SK-MEL-5 (cell line): ENCODE results near the gene BCL2L11. TPM values are rescaled to one million over a fixed set of nuclear protein-coding genes. Genes with fewer than 3 reads are reported as not detected.
A peak's percentile ranks its signal among the peaks of the same experiment; 100 is the strongest.

Source experiments
- DNase-seq: peaks from one replicate; pipeline ENCODE4 v3.0.0-alpha.2; 2016; ENCODE audit warnings: low read depth, low spot score
- in situ Hi-C: cut with HindIII; loops from 2 replicates; pipeline ENCODE4 v1.10.0; 2016; ENCODE audit warnings: low sequenced_read_pairs, high pct_unique_total_duplicates, low pct_unique_long_range_greater_than_20kb
- total RNA-seq: library from RNA; depleted of rRNA; stranded (reverse); fragments of >200 nt; shearing (Covaris generic); gene quantifications from 2 replicates; pipeline ENCODE4 v1.2.3, GENCODE V29; 2014

The BCL2L11 gene
- total RNA-seq, 1 experiment from 2014 or later: 5.4 TPM

DNA sequence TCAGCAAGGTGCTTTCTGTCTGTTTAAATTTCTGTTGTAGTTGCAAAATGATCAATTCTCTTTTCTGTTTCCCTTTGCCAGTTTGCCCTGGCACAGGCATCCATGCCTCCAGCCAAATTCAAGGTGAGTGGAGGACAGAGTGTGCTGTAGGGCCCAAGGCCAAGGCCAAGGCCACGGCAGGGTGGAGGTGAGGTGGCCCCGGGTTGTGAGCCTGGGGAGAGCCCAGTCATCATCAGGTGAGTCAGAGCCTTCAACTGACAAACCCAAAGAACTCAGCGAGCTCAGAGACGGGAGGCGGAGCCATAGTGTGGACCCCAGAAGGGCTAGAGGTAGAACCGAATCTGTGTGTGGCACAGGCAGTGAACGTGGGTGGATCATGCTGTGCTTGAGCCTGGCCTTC, 55.7 kb downstream of the BCL2L11 start:
- in situ Hi-C loops: no loop called here
- DNase-seq: no peak

DNA sequence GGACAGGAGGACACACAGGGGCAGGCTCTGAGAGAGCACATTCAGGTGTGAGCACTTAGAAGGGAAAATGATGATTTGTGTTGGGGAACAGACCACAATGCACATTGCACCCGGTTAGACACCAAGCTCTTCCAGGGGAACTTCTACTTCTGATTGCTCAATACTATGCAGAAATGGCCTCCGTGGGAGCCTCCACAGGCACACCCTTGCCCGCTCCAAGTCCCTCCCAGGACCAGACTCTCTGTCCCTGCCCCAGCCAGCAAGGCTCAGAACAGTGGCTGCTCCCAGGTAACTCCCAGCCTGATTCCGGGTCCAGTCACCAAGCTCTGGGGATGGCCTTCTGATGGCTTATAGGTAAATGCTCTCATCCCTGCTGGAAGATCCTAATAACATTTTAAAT, 56.2 kb downstream of the BCL2L11 start:
- DNase-seq: no peak
- in situ Hi-C loops: no loop called here

DNA sequence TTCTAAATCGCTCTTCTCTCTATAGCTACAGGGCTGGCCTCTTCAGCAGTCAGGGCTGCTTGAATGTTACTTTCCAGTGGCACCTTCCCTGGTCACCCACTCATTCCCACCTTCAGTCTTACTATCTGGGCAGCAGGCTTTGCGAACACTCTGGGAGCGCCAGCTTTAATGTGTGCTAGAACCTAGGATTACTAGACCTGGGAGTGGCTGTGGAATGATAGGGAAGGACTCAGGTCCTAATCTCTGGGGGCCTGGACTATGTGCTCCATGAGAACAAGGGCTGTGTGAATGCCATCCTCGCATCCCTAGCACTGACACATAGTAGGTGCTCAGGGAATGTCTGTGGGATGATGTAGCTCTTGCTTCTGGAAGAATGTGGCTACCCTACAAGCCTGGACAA, 57.6 kb downstream of the BCL2L11 start:
- no peak for DNase-seq
- in situ Hi-C loops: no loop called here

DNA sequence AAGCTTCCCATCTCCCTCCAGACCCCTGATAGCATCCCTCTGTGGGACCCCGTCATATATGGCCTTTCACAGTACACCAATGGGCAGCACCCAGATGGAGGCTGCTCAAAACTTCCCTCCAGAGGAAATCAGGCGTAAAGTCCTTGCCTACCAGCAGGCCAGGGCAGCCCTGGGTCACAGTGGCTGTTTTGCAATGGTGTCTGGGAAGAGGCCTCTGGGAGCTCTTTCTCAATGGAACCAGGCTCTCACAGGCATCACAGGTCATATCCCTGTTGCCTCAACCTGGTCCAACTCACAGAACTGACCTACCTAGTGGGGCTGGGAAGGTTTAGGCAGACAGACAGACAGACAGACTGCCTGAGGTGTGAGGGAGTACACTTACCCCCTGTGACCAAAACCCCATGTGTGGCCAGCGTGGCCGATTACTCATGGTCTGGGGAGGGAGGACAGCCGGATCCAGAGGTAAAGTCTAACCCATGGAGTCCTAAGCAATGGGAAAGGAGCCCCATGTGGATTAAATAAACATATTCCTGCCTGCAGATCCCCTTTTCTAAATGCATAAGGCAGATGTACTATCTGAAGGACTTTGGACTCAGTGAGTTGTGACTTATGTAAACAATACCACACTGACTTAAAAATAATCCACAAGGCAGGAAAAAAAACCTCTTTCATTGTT, 58.2 kb downstream of the BCL2L11 start:
- DNase-seq: no peak
- in situ Hi-C loops: no loop called here

DNA sequence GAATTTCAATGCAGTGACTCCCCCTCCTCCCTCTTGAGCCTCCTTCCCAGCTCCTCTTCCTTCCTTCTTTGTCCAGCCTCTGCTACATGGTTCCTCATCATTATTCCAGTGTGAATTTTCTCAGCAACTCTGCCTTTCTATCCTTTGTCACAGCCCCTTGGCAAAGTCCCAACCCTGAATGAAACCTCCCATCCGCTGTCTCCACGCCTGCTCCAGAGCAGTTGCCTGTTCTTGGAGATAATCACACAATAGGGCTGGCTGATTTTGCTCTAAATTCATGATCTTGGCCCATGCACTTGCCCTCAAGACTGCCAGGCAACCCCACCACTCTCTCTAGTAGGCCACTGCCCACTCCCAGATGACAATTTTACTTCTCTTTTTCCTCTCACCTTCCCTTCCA, 61.4 kb downstream of the BCL2L11 start:
- in situ Hi-C loops: no loop called here
- no peak for DNase-seq

- no peak for DNase-seq
- in situ Hi-C loops: no loop called here
Measured at GRCh38 chr2:111182740-111183139, 62.0 kb downstream of the BCL2L11 start.

DNA sequence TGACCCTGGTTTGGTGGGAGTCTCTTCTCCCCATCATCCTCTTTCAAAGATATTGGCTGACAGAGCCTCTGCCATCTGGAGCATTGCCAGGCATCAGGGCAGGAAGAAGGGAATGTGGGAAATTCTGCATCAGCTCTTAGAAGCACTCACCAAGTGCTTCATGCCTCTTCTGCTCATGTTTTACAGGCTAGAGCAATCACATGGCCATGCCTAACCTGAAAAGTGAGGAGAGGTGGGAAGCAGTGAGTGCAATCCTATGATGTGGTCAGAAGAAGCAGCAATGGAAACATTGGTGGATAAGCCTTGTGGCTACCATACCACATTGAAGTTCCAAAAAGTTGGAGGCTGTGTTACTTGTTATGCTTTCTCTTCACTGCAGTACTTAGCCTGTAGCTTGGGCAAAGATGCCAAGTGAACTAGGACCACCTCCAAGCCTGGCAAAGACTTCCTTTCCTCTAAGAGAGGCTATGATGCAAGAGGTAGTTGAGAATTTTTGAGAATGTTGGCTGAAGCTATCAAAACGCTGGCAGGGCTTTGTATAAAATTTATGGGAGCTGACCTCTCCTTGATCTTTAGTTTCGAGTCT, 64.1 kb downstream of the BCL2L11 start:
- in situ Hi-C loops: no loop called here
- no peak for DNase-seq

DNA sequence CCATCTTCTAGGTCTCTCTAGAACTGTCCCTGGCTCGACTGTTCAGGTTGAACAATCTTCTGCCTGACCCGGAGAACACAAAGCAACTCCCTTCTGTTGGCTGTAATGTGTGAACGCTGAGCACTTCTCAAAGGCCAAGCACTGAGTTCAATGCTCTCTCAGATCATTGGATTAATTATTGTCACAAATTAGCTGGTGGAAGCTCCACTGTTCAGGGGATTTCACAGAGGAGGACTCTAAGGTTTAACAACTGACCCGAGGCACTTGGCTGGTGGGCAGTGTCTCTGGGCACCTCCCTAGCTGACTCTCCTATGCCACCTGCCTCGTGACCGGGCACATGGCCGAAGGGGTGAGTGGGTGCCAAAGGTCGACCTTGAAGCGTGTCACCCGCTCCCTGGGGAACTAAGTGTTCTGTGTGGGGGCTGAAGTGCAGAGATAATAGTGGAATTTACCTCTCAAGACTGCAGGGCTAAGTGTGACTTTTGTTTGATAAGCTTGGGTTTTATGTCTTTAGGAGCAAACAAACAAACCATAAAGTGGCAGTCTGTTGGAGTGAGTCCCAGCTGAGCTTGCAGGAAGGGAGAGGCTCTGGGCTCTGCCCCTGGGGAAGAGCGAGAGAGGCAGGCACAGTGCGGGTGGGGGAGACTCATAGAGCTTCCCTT, 64.8 kb downstream of the BCL2L11 start:
- DNase-seq: no peak
- in situ Hi-C loops: no loop called here

DNA sequence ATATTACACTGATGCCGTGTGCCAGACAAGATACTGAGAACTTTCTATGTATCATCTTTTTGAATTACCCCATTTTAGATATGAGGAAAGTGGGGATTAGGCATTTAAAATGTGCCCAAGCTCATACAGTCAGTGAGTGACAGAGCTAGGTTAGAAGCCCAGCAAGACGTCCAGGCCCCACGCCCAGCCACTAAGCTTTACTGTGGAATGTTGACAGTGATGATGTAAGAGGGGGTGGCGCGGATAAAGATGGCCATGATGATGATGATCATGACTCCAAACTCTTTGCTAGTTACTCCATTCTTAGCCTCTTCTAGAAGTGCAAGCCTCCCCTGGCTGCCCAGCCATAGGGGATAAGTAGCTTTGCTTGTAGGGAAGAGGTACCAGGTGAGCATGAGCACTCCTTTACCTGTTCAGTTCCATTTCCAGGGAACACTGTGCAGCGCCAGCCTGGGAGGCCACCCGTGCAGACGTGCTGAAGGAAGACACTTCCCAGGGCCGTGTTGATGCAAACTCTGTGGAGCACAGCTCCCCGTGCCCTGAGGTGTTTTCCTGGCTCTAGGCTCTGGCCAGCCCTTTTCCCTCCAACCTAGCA, 65.5 kb downstream of the BCL2L11 start:
- in situ Hi-C loops: no loop called here
- DNase-seq: no peak

GRCh38 chr2:111186933-111187332, 66.2 kb downstream of the BCL2L11 start:
- in situ Hi-C loops: no loop called here
- DNase-seq: no peak

- in situ Hi-C loops: no loop called here
- no peak for DNase-seq
Measured at GRCh38 chr2:111188681-111189080, 68.0 kb downstream of the BCL2L11 start.

GRCh38 chr2:111189106-111189505, 68.4 kb downstream of the BCL2L11 start:
- in situ Hi-C loops: no loop called here
- DNase-seq: no peak

DNA sequence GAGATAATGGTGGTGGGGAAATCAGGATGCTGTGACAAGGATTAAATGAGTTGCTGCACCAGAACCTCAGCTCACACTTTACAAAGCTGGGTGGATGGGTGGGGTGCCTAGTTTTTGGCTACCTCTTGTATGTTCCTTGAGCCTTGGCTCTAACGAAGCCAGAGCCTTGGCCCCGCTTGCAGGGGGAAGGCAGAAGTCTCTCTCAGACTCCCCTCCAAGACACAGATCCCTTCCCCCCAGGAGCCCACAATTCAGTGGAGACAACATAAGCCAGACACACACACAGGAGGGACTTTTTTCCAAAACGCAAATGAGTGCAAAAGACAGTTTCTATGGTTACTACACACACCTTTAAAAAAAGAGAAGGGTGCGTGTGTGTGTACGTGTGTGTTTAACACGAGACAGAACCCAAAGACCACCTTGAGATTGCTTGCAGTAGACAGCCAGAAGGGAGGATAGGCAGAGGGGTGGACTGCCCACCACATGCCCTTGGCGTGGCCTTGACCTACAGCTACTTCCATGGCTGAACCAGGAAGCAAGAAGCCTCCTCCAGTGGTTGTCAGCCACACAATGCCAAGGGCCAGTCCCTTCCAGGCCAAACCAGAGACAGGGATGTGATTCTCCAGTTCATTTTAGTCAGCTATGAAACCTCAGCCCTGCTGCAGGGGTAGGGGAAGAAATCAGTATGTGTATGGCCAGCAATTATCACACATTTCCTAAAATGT, 70.3 kb downstream of the BCL2L11 start:
- in situ Hi-C loops: no loop called here

GRCh38 chr2:111191877-111192276, 71.2 kb downstream of the BCL2L11 start:
- in situ Hi-C loops: no loop called here
- no peak for DNase-seq

More for the DNA sequence above, 70.3 kb downstream of the BCL2L11 start:
- no peak for DNase-seq

GRCh38 chr2:111192776-111193368, 72.2 kb downstream of the BCL2L11 start:
- DNase-seq: no peak
- in situ Hi-C loops: no loop called here

DNA sequence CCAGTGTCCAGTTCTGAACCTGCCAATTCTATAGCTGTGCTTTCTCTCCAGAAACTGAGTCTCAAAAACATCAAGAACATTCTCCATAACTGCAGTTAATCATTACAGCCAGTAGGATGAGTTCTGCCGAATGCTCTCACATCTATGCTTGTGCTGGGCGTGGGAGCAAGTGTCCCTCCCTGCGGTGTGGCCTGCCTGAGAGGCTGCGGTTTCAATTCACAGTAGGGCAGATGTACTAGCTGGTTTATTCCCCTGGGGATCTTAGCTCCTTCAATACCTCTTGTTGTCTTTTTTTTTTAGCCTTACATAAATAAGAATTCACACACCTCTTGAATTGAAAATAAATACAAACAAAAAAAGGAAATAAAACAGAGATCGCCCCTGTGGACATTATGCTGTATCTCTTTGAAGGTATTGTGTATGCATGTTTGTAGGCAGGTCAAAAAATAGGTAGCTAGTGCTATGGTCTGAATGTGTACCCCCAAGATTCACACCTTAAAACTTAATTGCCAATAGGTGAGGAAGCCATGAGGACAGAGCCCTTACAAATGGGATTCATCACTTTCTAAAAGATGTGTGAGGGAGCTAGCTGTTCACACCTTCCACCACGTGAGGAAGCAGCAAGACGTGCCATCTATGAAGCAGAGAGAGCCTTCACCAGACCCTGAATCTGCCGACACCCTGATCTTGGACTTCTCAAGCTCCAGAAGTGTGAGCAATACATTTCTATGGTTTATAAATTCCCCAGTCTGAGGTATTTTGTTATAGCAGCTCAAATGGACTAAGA, 74.3 kb downstream of the BCL2L11 start:
- in situ Hi-C loops: no loop called here
- peak; percentile 15 for DNase-seq

GRCh38 chr2:111196435-111196834, 75.7 kb downstream of the BCL2L11 start:
- in situ Hi-C loops: no loop called here
- DNase-seq: no peak
